Hepatic stellate cell (primary cell): ENCODE results near the gene CCDC47.
"Not testable (repeated sequence)": the region's sequence is repeated elsewhere in the genome, so short reads cannot be mapped to it uniquely, and the experiment has no call there.

Experiments used
- DNase-seq: peaks from one replicate; pipeline ENCODE4 v3.0.0; 2011; ENCODE audit warnings: low spot score

Gene CCDC47, protein sequence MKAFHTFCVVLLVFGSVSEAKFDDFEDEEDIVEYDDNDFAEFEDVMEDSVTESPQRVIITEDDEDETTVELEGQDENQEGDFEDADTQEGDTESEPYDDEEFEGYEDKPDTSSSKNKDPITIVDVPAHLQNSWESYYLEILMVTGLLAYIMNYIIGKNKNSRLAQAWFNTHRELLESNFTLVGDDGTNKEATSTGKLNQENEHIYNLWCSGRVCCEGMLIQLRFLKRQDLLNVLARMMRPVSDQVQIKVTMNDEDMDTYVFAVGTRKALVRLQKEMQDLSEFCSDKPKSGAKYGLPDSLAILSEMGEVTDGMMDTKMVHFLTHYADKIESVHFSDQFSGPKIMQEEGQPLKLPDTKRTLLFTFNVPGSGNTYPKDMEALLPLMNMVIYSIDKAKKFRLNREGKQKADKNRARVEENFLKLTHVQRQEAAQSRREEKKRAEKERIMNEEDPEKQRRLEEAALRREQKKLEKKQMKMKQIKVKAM

DNA sequence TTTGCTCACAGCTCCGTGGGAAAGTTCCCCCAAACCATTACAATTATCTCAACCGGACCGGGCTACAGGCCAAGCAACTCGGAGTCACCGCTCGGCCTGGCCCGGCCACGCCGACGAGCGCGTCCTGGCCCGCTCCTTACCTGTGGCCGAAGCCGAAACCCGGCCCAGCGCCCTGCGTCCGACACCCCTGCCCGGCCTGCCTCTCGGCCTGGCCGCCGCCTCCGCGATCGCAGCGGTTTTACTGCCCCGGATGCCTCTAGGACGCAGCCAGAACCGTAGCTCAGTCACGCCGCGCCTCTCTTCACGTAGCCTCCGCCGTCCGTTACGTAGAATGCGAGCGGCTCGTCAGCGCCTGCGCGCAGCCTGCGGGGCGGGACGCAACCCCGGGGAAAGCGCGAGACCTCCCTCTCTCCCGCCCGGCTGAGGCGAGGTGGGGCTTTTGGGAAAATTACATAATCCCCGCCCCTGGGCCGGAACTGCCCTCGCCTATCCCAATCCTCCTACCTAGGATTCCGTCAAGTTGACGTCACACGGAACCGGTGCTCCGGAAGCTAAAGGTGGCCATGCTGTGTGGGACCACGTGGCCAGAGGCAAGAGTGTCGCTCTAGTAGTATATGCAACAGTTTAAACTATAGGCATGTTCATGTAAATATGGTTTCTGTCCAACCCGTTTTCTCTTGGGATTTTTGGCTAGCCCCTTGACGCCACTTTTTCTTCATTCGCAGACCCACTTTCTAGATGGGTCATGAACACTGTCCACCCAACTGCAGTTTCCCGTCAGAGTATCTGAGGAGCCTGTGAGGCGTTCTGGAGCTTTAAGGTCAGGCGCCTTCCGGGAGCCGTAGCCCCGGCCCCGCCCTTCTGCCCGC is at the start of gene CCDC47:
TSS of gene CCDC47 (minus strand) at position 326 of the 869 bp plus-strand sequence. CDS start 7,422 bp downstream, outside the sequence.
- peak; percentile 99 for DNase-seq

DNA sequence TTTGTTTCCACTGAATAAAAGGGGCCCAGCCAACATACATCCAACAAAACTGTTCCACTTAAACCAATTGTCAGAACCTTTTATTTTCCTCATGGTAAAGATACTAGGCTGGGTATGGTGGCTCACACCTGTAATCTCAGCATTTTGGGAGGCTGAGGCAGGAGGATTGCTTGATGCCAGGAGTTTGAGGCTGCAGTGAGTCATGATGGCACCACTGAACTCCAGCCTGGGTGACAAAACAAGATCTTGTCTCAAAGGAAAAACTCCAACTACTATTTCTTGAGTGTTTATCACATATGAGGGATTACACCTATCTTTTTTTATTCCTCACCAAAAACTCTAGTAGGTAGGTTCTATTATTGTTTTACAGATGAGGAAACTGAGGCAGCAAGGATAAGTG is 49.1 kb upstream of the CCDC47 start:
- no peak for DNase-seq

DNA sequence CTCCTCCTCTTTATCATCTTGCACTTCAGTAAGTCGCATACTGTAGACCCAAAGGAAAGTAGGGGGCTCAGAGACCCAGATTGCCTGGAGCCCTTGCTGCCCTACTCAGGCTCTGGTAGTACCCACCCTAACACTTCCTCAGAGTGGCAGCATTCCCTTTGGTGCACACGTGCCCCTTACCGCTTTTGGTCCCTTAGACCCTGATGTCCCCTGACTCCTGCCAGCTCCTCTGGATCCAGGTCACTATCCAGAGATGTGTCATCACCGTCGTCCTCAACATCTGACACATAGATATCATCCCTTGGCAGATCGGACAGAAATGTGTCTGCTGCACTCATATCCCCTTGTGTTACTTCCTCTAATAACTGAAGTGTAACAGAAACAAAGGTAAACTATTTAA is 48.4 kb upstream of the CCDC47 start:
- no peak for DNase-seq

DNA sequence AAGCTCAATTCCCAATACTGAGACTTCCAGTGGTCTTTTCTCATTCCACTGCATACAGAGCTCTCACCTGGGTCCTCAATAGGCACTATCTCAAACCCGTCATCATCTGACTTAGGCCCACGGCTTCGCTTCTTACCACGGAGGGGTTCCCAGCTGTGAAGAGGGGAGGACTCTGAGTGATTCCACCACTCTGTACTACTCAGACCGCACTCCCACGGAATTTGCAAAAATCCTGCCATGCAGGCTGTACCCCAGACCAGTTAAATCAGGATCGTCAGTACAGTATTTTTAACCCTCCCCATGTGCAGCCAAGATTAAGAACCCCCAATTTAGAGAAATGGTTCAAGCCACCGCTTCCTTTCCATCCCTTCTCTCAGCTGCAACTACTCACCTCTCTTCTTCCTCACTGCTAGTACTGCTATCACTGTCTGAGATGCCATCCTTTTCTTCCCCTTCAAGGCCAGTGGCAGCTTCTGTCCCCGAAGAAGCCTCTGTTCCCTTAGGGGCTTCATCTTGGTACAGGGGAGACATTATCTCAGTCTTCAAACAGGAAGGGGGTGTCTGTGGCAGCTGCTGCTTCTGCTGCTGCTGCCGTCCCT is 47.7 kb upstream of the CCDC47 start:
- DNase-seq, result no peak

DNA sequence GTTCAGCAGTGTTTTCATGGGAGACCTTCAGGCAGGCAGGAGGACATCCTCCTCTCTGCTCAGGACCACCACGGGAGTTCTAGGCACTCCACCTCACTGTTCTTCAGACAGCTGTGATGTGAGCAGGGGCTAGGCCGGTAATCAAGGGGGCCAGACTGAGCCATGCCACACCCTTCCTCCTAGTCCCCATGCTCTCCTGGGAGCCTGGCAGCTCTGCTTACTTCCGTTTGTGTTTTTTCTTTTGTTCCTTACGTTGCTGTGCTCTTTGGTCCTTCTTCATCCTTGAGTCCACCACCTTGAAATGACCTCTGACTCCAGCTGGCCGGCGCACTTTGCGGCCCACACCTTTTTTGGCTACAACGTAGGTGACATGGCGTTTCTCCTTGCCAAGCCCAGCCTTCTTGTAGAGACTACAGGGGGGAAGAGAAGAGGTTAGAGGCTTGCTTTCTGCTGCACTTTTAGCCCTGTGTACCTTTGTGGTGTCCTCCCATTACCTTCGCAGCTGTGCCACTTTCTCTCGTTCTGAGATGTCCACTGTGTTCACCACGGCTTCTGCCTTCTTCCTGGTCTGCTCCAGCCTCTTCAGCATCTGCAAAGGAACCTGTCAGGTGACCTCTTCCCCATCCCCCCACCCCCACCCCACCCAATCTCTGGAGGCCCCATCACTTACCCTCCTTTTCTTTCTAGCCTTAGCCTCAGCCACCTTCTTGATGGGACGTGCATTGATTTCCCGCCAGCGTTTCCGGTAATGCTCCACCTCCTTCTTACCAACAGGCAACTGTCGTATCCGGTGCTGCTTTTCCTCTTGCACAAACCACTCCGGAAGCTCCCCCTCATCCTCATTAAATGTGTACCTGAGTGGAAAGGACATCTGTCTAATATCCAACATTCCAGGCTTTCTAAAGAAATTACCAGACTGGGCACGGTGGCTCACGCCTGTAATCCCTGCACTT is 46.5 kb upstream of the CCDC47 start:
- DNase-seq, result no peak

DNA sequence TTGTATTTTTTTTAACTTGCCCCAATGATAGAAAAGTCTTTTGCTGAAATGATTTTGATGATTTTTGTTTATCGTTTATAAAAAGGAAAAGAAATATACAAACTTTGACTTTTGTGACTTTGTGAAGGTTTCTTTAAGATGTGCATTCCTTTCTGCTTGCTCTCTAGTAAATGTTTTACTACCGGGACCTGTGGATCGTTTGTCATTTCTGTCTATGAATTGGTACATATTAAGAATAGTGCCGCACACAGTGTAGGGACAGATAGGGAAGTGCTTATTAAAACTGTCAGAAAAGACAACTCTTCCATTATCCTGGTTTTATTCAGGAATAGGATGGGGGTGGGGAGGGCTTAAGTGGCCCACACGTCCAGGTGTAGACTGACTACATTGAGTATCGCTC is 45.7 kb upstream of the CCDC47 start:
- DNase-seq, result no peak

DNA sequence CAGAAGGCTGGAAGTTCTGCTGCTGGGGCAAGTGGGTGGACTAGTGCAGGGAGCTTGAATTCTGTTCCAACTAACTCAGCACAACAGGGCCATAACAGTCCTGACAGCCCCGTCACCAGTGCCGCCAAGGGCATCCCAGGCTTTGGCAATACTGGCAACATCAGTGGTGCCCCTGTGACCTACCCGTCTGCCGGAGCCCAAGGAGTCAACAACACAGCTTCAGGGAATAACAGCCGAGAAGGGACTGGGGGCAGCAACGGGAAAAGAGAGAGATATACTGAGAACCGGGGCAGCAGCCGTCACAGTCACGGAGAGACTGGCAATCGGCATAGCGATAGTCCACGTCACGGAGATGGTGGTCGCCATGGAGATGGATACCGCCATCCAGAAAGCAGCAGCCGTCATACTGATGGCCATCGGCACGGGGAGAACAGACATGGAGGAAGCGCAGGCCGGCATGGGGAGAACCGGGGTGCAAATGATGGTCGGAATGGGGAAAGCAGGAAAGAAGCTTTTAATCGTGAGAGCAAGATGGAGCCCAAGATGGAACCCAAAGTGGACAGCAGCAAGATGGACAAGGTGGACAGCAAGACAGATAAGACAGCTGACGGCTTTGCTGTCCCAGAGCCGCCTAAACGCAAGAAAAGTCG is 44.5 kb upstream of the CCDC47 start:
- no peak for DNase-seq

DNA sequence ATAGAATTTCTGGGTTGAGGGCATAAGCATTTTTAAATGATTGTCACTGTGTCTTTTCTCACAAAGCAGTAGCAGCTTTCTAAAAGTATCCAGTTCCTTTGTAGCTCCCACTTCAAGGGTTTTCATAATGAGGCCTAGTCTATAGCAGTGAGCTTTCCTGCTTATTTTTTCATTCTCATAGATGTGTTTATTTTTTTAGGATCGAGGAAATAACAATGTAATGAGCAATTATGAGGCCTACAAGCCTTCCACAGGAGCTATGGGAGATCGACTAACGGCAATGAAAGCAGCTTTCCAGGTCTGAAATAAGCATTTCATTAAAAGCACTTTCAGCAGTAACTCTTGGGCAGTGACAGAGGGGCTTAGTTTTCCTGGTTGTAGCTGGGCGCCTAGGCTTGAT is 43.3 kb upstream of the CCDC47 start:
- peak; percentile 32 for DNase-seq

DNA sequence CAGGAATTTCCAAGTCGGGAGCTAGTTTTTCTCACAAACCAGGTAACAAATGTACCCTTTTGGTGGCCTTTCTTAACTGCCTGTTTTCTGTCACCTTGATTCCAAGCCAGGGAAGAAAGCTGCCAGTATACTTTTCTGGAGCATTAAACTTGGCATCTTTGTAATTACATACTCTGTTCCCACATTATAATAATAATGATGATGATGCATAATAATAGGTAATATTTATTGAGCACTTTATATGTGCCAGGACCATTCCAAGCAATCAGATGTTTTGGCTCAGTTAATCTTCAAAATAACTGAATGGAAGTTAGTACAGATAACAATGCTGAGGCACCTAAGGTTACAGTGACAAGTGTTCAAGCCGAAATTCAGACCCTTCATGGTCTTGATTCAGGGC is 42.7 kb upstream of the CCDC47 start:
- no peak for DNase-seq

DNA sequence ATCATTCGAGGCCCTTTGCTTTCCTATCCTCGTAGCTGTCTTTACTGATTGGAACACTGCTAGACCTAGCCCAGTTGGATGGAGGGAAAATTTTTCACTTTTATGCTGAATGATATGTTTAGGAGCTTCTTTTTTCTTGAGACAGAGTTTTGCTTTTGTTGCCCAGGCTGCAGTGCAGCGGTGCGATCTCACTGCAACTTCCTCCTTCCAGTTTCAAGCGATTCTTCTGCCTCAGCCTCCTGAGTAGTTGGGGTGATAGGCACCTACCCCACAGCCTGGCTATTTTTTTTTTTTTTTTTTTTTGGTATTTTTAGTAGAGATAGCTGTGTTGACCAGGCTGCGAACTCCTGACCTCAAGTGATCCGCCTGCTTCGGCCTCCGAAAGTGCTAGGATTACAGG is 36.6 kb upstream of the CCDC47 start:
- no peak for DNase-seq

DNA sequence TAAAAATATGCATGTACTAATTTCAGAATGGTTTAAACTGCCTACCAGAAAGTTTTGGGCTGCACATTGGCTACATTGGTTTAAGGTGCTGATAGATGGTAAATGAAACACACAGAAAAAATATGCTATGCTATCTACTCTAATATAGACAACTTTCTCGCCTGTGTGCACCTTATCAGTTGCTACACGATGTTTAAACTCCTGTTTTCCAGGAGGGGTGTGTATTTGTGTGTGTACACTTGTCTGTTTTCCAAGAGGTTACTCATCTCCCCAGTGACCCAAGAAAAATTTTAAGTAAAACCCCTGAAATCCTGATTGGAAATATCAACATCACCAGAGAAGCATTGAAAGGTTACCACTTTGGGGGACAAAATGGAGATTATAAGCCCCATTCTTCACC is 32.2 kb upstream of the CCDC47 start:
- no peak for DNase-seq

DNA sequence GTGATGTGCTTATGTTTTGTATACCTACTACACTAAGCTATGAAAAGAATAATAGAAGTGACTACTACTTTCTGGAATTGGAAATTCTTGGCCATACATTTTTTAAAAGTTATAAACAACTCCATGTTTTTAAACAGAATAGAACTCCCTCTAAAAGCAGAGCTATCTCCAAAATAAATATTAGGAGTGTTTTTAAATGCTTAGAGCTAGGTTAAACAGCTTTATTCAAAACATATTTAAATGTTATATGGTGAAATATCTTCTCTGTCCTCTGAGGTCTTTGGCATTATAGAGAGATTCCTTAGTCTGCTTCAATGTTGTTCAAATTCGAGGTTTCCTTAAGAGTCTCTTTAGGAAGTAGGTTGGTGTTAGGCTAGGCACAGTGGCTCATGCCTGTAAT is 30.9 kb upstream of the CCDC47 start:
- DNase-seq, result no peak

DNA sequence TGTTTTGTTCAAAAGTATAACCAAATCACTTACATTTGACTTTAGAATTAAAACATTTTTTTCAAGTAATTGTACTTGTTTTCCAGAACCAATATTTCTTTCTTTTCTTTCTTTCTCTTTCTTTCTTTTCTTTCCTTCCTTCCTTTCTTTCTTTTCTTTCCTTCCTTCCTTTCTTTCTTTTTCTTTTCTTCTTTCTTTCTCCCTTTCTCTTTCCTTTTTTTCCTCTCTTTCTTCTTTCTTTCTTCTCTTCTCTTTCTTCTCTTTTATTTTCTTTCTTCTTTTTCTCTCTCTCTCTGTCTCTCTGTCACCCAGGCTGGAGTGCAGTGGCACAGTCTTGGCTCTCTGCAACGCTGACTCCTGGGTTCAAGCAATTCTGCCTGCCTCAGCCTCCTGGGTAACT is 27.4 kb upstream of the CCDC47 start:
- DNase-seq, result no peak

DNA sequence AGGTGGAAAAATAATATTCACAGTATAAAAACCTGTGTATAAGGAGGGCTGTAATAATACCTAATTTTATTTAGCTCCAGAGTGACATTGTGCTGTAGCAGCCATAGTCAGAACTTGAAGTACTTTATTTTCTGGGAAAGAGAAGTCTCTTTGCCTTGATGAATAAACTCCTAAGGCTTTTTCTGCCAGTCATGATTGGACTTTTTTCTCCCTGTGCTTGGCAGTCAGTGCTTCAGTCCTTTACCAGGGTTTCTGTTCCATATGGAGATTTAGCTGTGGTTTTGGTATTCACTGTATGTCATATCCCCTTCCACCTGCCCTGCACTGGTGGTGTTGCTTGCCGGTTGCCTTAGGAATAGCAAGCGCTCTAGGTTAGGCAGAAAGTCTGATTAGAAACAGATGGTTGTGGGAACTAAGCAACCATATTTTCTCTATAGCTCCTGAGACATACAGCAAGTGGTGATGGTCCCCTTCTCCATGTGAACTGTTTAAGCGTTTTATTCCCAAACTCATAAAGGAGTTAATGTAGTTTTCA is 25.2 kb upstream of the CCDC47 start:
- DNase-seq, result no peak

DNA sequence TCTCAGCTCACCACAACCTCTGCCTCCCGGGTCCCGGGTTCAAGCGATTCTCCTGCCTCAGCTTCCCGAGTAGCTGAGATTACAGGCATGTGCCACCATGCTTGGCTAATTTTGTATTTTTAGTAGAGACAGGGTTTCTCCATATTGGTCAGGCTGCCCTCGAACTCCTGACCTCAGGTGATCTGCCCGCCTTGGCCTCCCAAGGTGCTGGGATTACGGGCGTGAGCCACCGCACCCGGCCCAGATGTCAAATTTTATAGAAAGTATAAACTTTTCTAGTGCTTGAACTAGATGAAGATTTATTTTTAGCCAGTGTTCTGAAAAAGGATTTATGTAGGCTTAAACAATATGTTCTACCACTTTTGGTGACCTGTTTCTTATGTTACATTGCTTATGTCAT is 23.0 kb upstream of the CCDC47 start:
- not testable (repeated sequence) for DNase-seq

DNA sequence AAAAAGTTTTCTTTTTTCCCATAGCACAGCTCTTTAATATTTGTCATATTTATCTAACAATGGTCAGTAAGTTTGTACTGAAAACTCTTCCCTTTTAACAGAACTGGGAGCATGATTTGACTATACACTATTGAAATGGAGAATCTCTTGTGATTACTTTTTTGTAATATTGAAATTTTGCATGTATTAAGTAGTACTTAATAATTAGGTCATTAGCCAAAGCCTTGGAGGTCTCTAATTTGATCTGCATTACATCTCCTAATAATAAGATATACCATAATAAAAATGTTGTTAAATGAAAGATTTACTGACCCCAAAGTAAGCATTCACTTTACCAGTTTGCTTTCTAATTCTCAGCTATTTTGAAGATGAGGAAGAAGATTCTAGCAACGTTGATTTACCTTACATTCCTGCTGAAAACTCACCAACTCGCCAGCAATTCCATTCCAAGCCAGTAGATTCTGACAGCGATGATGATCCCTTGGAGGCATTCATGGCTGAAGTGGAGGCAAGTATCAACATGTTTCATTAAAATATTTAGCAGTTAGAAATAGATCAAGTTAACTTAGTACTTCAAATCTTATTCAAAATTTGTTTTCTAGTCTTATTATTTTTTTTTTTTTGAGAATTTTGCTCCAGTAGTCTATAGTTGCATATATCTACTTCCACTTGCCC is 18.8 kb upstream of the CCDC47 start:
- DNase-seq, result no peak

DNA sequence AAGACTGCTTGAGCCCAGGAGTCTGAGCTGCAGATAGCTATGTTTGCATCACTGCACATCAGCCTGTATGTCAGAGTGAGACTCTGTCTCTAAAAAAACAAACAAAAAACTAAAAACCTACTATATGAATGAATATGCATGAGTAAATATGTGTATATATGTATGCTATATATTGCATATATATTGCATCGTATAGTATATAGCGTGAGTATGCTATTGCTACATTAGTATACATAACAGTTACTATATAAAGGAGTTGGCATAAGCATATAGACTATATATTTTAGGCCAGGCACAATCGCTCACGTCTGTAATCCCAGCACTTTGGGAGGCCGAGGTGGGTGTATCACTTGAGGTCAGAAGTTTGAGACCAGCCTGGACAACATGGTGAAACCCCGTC is 16.7 kb upstream of the CCDC47 start:
- no peak for DNase-seq

DNA sequence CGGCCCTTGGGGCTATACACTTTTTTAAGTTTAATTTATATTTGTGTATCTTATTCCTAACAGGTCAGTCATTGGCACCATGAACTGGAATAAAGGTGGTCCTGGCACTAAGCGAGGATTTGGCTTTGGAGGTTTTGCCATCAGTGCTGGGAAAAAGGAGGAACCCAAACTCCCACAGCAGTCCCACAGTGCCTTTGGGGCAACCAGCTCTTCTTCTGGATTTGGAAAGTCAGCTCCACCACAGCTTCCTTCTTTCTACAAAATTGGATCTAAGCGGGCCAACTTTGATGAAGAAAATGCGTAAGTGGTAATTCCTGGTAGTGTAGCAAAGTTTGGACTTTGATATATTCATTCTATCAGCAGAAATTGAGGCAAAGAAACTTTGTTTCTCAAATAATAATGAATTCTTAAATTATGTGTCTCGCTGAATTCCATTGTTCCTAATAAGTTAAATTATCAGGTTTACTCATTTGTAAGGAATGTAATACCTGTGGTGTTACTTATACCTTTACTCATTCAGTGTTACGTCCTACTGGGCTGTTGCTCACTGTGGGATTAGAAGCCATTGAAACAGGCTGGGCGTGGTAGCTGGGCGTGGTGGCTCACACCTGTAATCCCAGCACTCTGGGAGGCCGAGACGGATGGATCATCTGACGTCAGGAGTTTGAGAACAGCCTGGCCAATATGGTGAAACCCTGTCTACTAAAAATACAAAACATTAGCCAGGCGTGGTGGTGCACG is 13.7 kb upstream of the CCDC47 start:
- no peak for DNase-seq

DNA sequence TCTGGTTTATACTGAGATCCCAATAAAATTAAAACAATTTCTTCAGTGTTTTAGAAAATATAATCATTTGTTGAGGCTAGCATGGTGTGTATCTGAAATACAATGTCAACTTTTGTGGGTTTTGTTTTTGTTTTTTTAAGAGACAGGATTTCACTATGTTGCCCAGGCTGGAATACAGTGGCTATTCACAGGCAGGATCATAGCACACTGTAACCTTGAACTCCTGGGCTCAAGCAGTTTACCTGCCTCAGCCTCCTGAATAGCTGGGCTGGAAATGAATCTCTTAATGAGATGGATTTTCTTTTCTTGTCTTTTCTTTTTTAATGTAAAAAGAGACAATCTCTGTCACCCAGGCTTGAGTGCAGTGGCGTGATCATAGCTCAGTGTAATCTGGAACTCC is 12.7 kb upstream of the CCDC47 start:
- no peak for DNase-seq
